Nephron progenitor cell (in vitro differentiated cells): Measurements from ENCODE around the gene MCHR1.
"Not testable (repeated sequence)": the region's sequence is repeated elsewhere in the genome, so short reads cannot be mapped to it uniquely, and the experiment has no call there.

Experiments
- DNase-seq: peaks from one replicate; pipeline ENCODE4 v3.0.0; 2021
- H3K27ac Mint-ChIP-seq: 2 replicates; pipeline ENCODE4 v1.8.0; 2021; ENCODE audit warnings: mild to moderate bottlenecking, moderate library complexity, mixed read lengths
- H3K27me3 Mint-ChIP-seq: 2 replicates; pipeline ENCODE4 v1.8.0; 2021; ENCODE audit warnings: mild to moderate bottlenecking, low read depth, mixed read lengths; ENCODE audit not compliant: poor library complexity
- H3K36me3 Mint-ChIP-seq: 2 replicates; pipeline ENCODE4 v1.8.0; 2021; ENCODE audit warnings: low read depth, mixed read lengths
- H3K4me1 Mint-ChIP-seq: 2 replicates; pipeline ENCODE4 v1.8.0; 2021; ENCODE audit warnings: mixed read lengths
- H3K4me3 Mint-ChIP-seq: 2 replicates; pipeline ENCODE4 v1.8.0; 2021; ENCODE audit warnings: mild to moderate bottlenecking, moderate library complexity, mixed read lengths
- H3K9me3 Mint-ChIP-seq: 2 replicates; pipeline ENCODE4 v1.8.0; 2021; ENCODE audit warnings: mild to moderate bottlenecking, moderate library complexity, mixed read lengths
- TF ChIP-seq, protein P1 (sequence below): fragments of 200-600 bp; sonication (generic); IDR thresholded peaks from 2 replicates; pipeline ENCODE4 v1.5.0; 2021; ENCODE audit warnings: antibody characterized with exemption

Gene MCHR1

DNA sequence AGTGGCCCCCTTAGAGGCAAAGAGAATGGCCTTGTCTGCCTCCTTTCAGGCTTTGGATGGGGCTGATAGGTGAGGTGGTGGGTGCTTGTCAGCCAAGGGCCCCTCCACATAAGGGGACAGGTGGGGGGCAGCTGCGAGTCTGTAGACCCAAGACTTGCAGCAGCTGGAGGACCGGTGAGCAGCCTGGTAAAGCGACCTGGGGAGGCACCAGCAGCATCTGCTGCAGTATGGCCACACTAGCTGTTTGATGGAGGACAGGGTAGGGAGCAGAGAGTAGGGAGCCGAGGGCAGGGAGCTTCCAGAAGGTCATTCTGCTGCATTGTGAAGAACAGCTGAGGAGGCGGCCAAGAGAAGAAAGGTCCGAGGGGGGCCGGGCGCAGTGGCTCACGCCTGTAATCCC lies 25.9 kb upstream of the MCHR1 start:
- Mint-ChIP-seq H3K27me3 (no peaks in the 10 kb centered on the region), H3K4me3 (no peak overlapping the region), H3K4me1 (peaks cover 55% of the 10 kb centered on the region), H3K9me3 (no peaks in the 10 kb centered on the region), H3K27ac (peak overlapping the region; percentile 93), H3K36me3 (no peaks in the 10 kb centered on the region)
- TF ChIP-seq, protein P1, sequence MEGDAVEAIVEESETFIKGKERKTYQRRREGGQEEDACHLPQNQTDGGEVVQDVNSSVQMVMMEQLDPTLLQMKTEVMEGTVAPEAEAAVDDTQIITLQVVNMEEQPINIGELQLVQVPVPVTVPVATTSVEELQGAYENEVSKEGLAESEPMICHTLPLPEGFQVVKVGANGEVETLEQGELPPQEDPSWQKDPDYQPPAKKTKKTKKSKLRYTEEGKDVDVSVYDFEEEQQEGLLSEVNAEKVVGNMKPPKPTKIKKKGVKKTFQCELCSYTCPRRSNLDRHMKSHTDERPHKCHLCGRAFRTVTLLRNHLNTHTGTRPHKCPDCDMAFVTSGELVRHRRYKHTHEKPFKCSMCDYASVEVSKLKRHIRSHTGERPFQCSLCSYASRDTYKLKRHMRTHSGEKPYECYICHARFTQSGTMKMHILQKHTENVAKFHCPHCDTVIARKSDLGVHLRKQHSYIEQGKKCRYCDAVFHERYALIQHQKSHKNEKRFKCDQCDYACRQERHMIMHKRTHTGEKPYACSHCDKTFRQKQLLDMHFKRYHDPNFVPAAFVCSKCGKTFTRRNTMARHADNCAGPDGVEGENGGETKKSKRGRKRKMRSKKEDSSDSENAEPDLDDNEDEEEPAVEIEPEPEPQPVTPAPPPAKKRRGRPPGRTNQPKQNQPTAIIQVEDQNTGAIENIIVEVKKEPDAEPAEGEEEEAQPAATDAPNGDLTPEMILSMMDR = no peak
- DNase-seq = no peak

DNA sequence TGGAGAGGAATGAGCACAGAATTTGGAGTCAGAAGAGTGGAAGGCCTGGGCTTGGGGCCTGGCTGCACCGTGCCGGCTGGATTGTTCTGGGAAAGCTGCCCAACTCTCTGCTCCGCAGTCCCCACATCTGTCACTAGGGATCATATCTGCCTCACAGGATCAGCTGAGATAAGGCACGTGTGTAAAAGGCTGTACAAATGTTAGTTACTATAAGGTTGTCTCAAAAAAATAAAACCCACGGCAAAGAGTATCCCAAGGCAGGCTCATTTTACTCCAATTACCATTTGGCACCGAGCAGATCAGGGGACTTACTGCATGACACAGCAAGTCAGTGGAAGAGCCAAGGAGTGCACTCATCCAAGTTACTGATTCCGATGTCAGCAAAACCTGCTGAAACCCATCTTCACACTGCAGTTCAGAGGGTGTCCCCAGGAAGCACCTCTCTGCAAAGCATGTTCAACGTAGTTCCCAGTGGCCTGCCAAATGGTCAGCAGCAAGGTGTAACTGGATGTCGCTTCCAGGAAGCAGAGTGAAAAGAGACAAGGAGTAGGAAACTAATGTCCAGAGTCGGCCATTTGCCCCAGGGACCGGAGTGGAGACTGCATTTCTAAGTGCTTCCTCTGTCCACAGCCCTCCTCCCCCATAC lies 24.6 kb upstream of the MCHR1 start:
- H3K4me3 Mint-ChIP-seq = no peak overlapping the region
- TF ChIP-seq, protein P1 = no peak
- no peak for DNase-seq

DNA sequence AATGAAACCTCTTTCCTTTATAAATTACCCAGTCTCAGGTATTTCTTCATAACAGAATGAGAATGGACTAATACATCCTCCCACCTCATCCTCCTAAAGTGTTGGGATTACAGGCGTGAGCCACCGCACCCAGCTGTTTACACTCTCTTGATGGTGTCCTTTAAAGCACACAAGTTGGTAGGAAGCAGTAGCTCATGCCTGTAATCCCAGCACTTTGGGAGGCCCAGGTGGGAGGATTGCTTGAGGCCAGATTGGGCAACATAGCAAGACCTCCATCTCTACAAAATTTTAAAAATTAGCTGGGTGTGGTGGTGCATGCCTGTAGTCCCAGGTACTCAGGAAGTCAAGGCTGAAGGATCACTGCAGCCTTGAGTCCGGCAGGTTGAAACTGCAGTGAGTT lies 23.3 kb upstream of the MCHR1 start:
- not testable (repeated sequence) for H3K27me3 Mint-ChIP-seq, H3K27ac Mint-ChIP-seq, H3K36me3 Mint-ChIP-seq, H3K9me3 Mint-ChIP-seq, DNase-seq, H3K4me3 Mint-ChIP-seq
- H3K4me1 Mint-ChIP-seq = peaks cover 44% of the 10 kb centered on the region

More for the DNA sequence above, 24.6 kb upstream of the MCHR1 start:
- Mint-ChIP-seq H3K27me3 (no peaks in the 10 kb centered on the region), H3K27ac (peak overlapping the region; percentile 82), H3K4me1 (peaks cover 49% of the 10 kb centered on the region), H3K9me3 (peaks cover 3% of the 10 kb centered on the region), H3K36me3 (no peaks in the 10 kb centered on the region)

DNA sequence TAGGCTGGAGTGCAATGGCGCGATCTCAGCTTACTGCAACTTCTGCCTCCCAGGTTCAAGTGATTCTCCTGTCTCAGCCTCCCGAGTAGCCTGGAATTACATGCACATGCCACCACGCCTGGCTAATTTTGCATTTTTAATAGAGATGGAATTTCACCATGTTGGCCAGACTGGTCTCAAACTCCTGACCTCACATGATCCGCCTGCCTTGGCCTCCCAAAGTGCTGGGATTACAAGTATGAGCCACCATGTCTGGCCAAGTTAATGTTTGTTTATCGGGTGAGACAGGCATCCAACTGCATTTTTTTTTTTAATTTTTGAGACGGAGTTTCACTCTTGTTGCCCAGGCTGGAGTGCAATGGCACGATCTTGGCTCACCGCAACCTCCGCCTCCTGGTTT lies 22.6 kb upstream of the MCHR1 start:
- DNase-seq, H3K4me3 Mint-ChIP-seq, H3K27ac Mint-ChIP-seq, H3K36me3 Mint-ChIP-seq, H3K9me3 Mint-ChIP-seq: not testable (repeated sequence)
- Mint-ChIP-seq H3K4me1 (peaks cover 37% of the 10 kb centered on the region), H3K27me3 (peaks cover 12% of the 10 kb centered on the region)

DNA sequence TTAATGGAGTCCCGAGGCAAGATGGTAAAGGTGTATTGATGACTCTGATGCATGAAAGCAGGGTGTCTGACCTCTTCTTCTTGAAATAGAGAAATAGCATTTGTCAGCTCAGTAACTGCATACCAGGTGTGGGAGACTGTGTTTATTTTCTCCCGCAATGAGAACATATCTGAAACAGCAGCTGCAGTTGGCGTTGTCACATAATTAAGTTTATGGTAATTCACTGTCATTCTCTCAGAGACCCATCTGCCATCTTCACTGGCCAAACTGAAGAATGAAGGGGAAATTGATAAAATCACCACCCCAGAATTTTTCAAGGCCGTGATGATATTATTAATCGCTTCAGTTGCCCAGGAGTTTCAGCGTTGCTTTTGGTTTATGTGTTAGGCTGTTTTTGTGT lies 20.1 kb upstream of the MCHR1 start:
- TF ChIP-seq, protein P1 = no peak
- Mint-ChIP-seq H3K9me3 (peaks cover 3% of the 10 kb centered on the region), H3K27me3 (peaks cover 12% of the 10 kb centered on the region), H3K27ac (no peak overlapping the region), H3K36me3 (no peaks in the 10 kb centered on the region), H3K4me1 (peaks cover 21% of the 10 kb centered on the region), H3K4me3 (no peak overlapping the region)
- DNase-seq = no peak

DNA sequence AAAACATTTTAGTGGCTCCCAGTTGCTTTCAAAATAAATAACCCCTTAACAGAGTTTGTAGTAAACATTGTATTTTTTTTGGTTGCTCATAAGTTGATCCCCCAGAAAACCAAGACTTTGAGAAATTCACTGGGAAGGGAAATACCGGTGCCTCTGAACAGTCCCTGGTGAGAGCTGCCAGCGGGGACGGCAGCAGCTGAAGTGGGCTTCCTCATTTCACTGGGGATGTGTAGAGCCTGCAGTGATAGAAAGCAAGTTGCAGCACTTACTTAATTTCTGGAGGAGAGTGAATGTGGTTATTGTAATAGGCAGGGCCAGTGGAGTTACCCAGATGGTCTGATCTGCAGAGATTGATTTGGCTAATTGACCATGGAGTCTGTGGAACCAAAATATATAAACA lies 18.6 kb upstream of the MCHR1 start:
- TF ChIP-seq, protein P1 = no peak
- H3K4me1 Mint-ChIP-seq = peaks cover 23% of the 10 kb centered on the region
- H3K27me3 Mint-ChIP-seq = peaks cover 12% of the 10 kb centered on the region
- peaks cover 3% of the 10 kb centered on the region for H3K9me3 Mint-ChIP-seq
- H3K27ac Mint-ChIP-seq = no peak overlapping the region
- no peaks in the 10 kb centered on the region for H3K36me3 Mint-ChIP-seq
- no peak for DNase-seq
- no peak overlapping the region for H3K4me3 Mint-ChIP-seq

DNA sequence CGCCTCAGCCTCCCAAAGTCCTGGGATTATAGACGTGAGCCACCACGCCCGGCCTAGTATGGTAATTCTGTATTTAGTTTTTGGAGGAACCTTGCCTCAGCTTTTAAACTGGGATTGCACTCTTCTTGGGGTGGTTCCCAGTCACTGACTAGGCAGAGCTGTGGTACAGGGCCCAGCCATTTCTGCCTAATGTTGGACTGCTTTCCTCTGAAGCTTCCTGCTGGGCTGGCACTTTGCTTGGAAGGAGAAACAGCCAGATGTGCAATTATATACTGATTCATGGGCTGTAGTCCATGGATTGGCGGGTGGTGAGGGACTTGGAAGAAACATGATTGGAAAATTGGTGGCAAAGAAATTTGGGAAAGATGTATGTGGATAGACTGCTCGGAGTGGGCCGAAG lies 17.6 kb upstream of the MCHR1 start:
- no peak overlapping the region for H3K27ac Mint-ChIP-seq
- H3K4me1 Mint-ChIP-seq = peaks cover 29% of the 10 kb centered on the region
- H3K36me3 Mint-ChIP-seq = no peaks in the 10 kb centered on the region
- H3K27me3 Mint-ChIP-seq = peaks cover 12% of the 10 kb centered on the region
- H3K4me3 Mint-ChIP-seq = no peak overlapping the region
- no peak for DNase-seq
- TF ChIP-seq, protein P1 = no peak
- peaks cover 3% of the 10 kb centered on the region for H3K9me3 Mint-ChIP-seq
